Cardiac muscle cell (in vitro differentiated cells and primary cell): ENCODE measurements around the gene BRSK2. TPM values are rescaled to one million over a fixed set of nuclear protein-coding genes. Genes with fewer than 3 reads are reported as not detected.

ENCODE experiments used
- DNase-seq, 2 donors: peaks; one replicate each; pipeline versions ENCODE4 v3.0.0 to v3.0.0-alpha.2; 2010 to 2017; ENCODE audit warnings: low read depth in 1 of 2, low spot score in 1 of 2
- H3K27ac ChIP-seq: fragments of 200-600 bp; sonication (generic); 2 replicates; pipeline ENCODE4 v1.5.1; 2016
- H3K27me3 ChIP-seq: fragments of 200-600 bp; sonication (generic); 2 replicates; pipeline ENCODE4 v1.6.0; 2016; ENCODE audit warnings: control low read depth
- H3K36me3 ChIP-seq: fragments of 200-600 bp; sonication (generic); 2 replicates; pipeline ENCODE4 v1.5.1; 2016; ENCODE audit warnings: control low read depth
- H3K4me1 ChIP-seq: fragments of 200-600 bp; sonication (generic); 2 replicates; pipeline ENCODE4 v1.8.1; 2017; ENCODE audit warnings: low read depth, mild to moderate bottlenecking, mixed run types
- H3K4me3 ChIP-seq: fragments of 200-600 bp; sonication (generic); 2 replicates; pipeline ENCODE4 v1.5.1; 2016; ENCODE audit warnings: mild to moderate bottlenecking
- H3K9me3 ChIP-seq: fragments of 200-600 bp; sonication (generic); 2 replicates; pipeline ENCODE4 v1.5.1; 2017; ENCODE audit warnings: low read depth, mild to moderate bottlenecking, control low read depth
- CTCF ChIP-seq: IDR thresholded peaks from 2 replicates; pipeline ENCODE4 v1.5.1; 2012; ENCODE audit warnings: low read depth, mild to moderate bottlenecking, low read length
- polyA plus RNA-seq: library from polyadenylated mRNA; unstranded; fragments of >200 nt; fragmentation: Nextera tagmentation; extraction: Ambion mirVana; gene quantifications from 2 replicates; pipeline ENCODE4 v1.2.1, GENCODE V29; 2016
- total RNA-seq: library from RNA; depleted of rRNA; stranded (reverse); fragments of >200 nt; gene quantifications from 2 replicates; pipeline ENCODE4 v1.2.3, GENCODE V29; 2016

Gene BRSK2
- total and polyA plus RNA-seq, 2 experiments from 2014 or later = 0.69 to 2.7 TPM

- no peak for DNase-seq
- no peaks in the 10 kb centered on the region for H3K36me3 ChIP-seq
- H3K27ac ChIP-seq = no peak overlapping the region
- H3K27me3 ChIP-seq = no peaks in the 10 kb centered on the region
- no peak for TF ChIP-seq CTCF
- no peak overlapping the region for H3K4me3 ChIP-seq
- H3K4me1 ChIP-seq = no peaks in the 10 kb centered on the region
- no peaks in the 10 kb centered on the region for H3K9me3 ChIP-seq
These were observed 79.7 kb downstream of the BRSK2 start for GRCh38 chr11:1469287-1469910.

- Histone ChIP-seq H3K4me3 (no peak overlapping the region), H3K27ac (no peak overlapping the region), H3K4me1 (no peaks in the 10 kb centered on the region), H3K9me3 (no peaks in the 10 kb centered on the region), H3K36me3 (no peaks in the 10 kb centered on the region), H3K27me3 (no peaks in the 10 kb centered on the region)
- no peak for TF ChIP-seq CTCF
- DNase-seq = no peak
These were observed 80.4 kb downstream of the BRSK2 start for GRCh38 chr11:1469911-1470680.

- no peaks in the 10 kb centered on the region for H3K27me3 ChIP-seq
- H3K9me3 ChIP-seq = no peaks in the 10 kb centered on the region
- no peak overlapping the region for H3K4me3 ChIP-seq
- no peaks in the 10 kb centered on the region for H3K4me1 ChIP-seq
- TF ChIP-seq CTCF = no peak
- no peaks in the 10 kb centered on the region for H3K36me3 ChIP-seq
- H3K27ac ChIP-seq = no peak overlapping the region
- no peak for DNase-seq
These were observed 81.2 kb downstream of the BRSK2 start for GRCh38 chr11:1470681-1471611.

- TF ChIP-seq CTCF = no peak
These were observed 82.0 kb downstream of the BRSK2 start for GRCh38 chr11:1471736-1472135.

GRCh38 chr11:1472180-1473005 lies 82.7 kb downstream of the BRSK2 start:
- no peaks in the 10 kb centered on the region for H3K27me3 ChIP-seq
- no peaks in the 10 kb centered on the region for H3K4me1 ChIP-seq
- no peaks in the 10 kb centered on the region for H3K36me3 ChIP-seq
- no peaks in the 10 kb centered on the region for H3K9me3 ChIP-seq
- DNase-seq = no peak
- H3K4me3 ChIP-seq = no peak overlapping the region
- no peak for TF ChIP-seq CTCF
- H3K27ac ChIP-seq = no peak overlapping the region

More at GRCh38 chr11:1471736-1472135, 82.0 kb downstream of the BRSK2 start:
- no peaks in the 10 kb centered on the region for H3K36me3 ChIP-seq
- H3K9me3 ChIP-seq = no peaks in the 10 kb centered on the region
- H3K27me3 ChIP-seq = no peaks in the 10 kb centered on the region
- H3K4me3 ChIP-seq = no peak overlapping the region
- H3K27ac ChIP-seq = no peak overlapping the region
- no peak for DNase-seq
- no peaks in the 10 kb centered on the region for H3K4me1 ChIP-seq
